ENCODE data around the gene ADO.

The ADO gene

GRCh38 chr10:62817766-62818425, 13.4 kb downstream of the ADO start:
- Histone ChIP-seq H3K4me1 (ENCODE audit: control insufficient read depth in 1 of 2, insufficient read depth in 2 of 2, low read length in 2 of 2) (peaks cover 25 to 31% of the 10 kb centered on the region in 2 donors), H3K27me3 (ENCODE audit: control insufficient read depth in 1 of 2, insufficient read depth in 2 of 2, low read length in 2 of 2) (peaks cover 47 to 53% of the 10 kb centered on the region in 2 donors), H3K9me3 (ENCODE audit: control insufficient read depth in 1 of 2, low read length in 2 of 2) (no peaks in the 10 kb centered on the region), H3K27ac (ENCODE audit: low read depth, low read length) (no peak overlapping the region), H3K4me3 (ENCODE audit: low read depth in 1 of 2, low read length in 2 of 2) (peak overlapping the region; percentile 76 to 81), H3K36me3 (ENCODE audit: control insufficient read depth in 1 of 2, insufficient read depth in 2 of 2, low read length in 2 of 2) (no peaks in the 10 kb centered on the region), H3K9ac (ENCODE audit: low read depth in 1 of 2, low read length in 2 of 2) (peak overlapping the region; percentile 60 to 79)

GRCh38 chr10:62818426-62819011, 14.0 kb downstream of the ADO start:
- Histone ChIP-seq H3K9me3 (ENCODE audit: control insufficient read depth in 1 of 2, low read length in 2 of 2) (no peaks in the 10 kb centered on the region), H3K27me3 (ENCODE audit: control insufficient read depth in 1 of 2, insufficient read depth in 2 of 2, low read length in 2 of 2) (peaks cover 47 to 53% of the 10 kb centered on the region in 2 donors), H3K4me3 (ENCODE audit: low read depth in 1 of 2, low read length in 2 of 2) (peak overlapping the region; percentile 76 to 81), H3K27ac (ENCODE audit: low read depth, low read length) (no peak overlapping the region), H3K36me3 (ENCODE audit: control insufficient read depth in 1 of 2, insufficient read depth in 2 of 2, low read length in 2 of 2) (no peaks in the 10 kb centered on the region), H3K4me1 (ENCODE audit: control insufficient read depth in 1 of 2, insufficient read depth in 2 of 2, low read length in 2 of 2) (peaks cover 25 to 31% of the 10 kb centered on the region in 2 donors), H3K9ac (ENCODE audit: low read depth in 1 of 2, low read length in 2 of 2) (no peak overlapping the region)

GRCh38 chr10:62819141-62819920, 14.8 kb downstream of the ADO start:
- Histone ChIP-seq H3K9ac (ENCODE audit: low read depth in 1 of 2, low read length in 2 of 2) (no peak overlapping the region), H3K36me3 (ENCODE audit: control insufficient read depth in 1 of 2, insufficient read depth in 2 of 2, low read length in 2 of 2) (no peaks in the 10 kb centered on the region), H3K27ac (ENCODE audit: low read depth, low read length) (no peak overlapping the region), H3K9me3 (ENCODE audit: control insufficient read depth in 1 of 2, low read length in 2 of 2) (no peaks in the 10 kb centered on the region), H3K27me3 (ENCODE audit: control insufficient read depth in 1 of 2, insufficient read depth in 2 of 2, low read length in 2 of 2) (peaks cover 41 to 48% of the 10 kb centered on the region in 2 donors), H3K4me1 (ENCODE audit: control insufficient read depth in 1 of 2, insufficient read depth in 2 of 2, low read length in 2 of 2) (peaks cover 25 to 27% of the 10 kb centered on the region in 2 donors), H3K4me3 (ENCODE audit: low read depth in 1 of 2, low read length in 2 of 2) (no peak overlapping the region)

- no peak overlapping the region for H3K4me3 ChIP-seq (ENCODE audit: low read depth in 1 of 2, low read length in 2 of 2)
- H3K9me3 ChIP-seq (ENCODE audit: control insufficient read depth in 1 of 2, low read length in 2 of 2): no peaks in the 10 kb centered on the region
- H3K27ac ChIP-seq (ENCODE audit: low read depth, low read length): no peak overlapping the region
- peaks cover 29 to 36% of the 10 kb centered on the region in 2 donors for H3K27me3 ChIP-seq (ENCODE audit: control insufficient read depth in 1 of 2, insufficient read depth in 2 of 2, low read length in 2 of 2)
- H3K4me1 ChIP-seq (ENCODE audit: control insufficient read depth in 1 of 2, insufficient read depth in 2 of 2, low read length in 2 of 2): peaks cover 14 to 16% of the 10 kb centered on the region in 2 donors
- H3K36me3 ChIP-seq (ENCODE audit: control insufficient read depth in 1 of 2, insufficient read depth in 2 of 2, low read length in 2 of 2): no peaks in the 10 kb centered on the region
- H3K9ac ChIP-seq (ENCODE audit: low read depth in 1 of 2, low read length in 2 of 2): no peak overlapping the region
Observed at GRCh38 chr10:62820586-62820985, 16.1 kb downstream of the ADO start.

GRCh38 chr10:62826273-62826672, 21.8 kb downstream of the ADO start:
- Histone ChIP-seq H3K36me3 (ENCODE audit: control insufficient read depth in 1 of 2, insufficient read depth in 2 of 2, low read length in 2 of 2) (no peaks in the 10 kb centered on the region), H3K4me1 (ENCODE audit: control insufficient read depth in 1 of 2, insufficient read depth in 2 of 2, low read length in 2 of 2) (no peaks in the 10 kb centered on the region), H3K27me3 (ENCODE audit: control insufficient read depth in 1 of 2, insufficient read depth in 2 of 2, low read length in 2 of 2) (no peaks in the 10 kb centered on the region), H3K9me3 (ENCODE audit: control insufficient read depth in 1 of 2, low read length in 2 of 2) (no peaks in the 10 kb centered on the region), H3K4me3 (ENCODE audit: low read depth in 1 of 2, low read length in 2 of 2) (no peak overlapping the region), H3K27ac (ENCODE audit: low read depth, low read length) (no peak overlapping the region), H3K9ac (ENCODE audit: low read depth in 1 of 2, low read length in 2 of 2) (no peak overlapping the region)

GRCh38 chr10:62829622-62830021, 25.1 kb downstream of the ADO start:
- Histone ChIP-seq H3K27me3 (ENCODE audit: control insufficient read depth in 1 of 2, insufficient read depth in 2 of 2, low read length in 2 of 2) (no peaks in the 10 kb centered on the region), H3K9ac (ENCODE audit: low read depth in 1 of 2, low read length in 2 of 2) (no peak overlapping the region), H3K27ac (ENCODE audit: low read depth, low read length) (no peak overlapping the region), H3K36me3 (ENCODE audit: control insufficient read depth in 1 of 2, insufficient read depth in 2 of 2, low read length in 2 of 2) (no peaks in the 10 kb centered on the region), H3K4me3 (ENCODE audit: low read depth in 1 of 2, low read length in 2 of 2) (no peak overlapping the region), H3K9me3 (ENCODE audit: control insufficient read depth in 1 of 2, low read length in 2 of 2) (no peaks in the 10 kb centered on the region), H3K4me1 (ENCODE audit: control insufficient read depth in 1 of 2, insufficient read depth in 2 of 2, low read length in 2 of 2) (no peaks in the 10 kb centered on the region)

GRCh38 chr10:62830679-62831078, 26.2 kb downstream of the ADO start:
- no peak overlapping the region for H3K27ac ChIP-seq (ENCODE audit: low read depth, low read length)
- no peak overlapping the region for H3K4me3 ChIP-seq (ENCODE audit: low read depth in 1 of 2, low read length in 2 of 2)
- H3K36me3 ChIP-seq (ENCODE audit: control insufficient read depth in 1 of 2, insufficient read depth in 2 of 2, low read length in 2 of 2): no peaks in the 10 kb centered on the region
- H3K4me1 ChIP-seq (ENCODE audit: control insufficient read depth in 1 of 2, insufficient read depth in 2 of 2, low read length in 2 of 2): no peaks in the 10 kb centered on the region
- H3K9ac ChIP-seq (ENCODE audit: low read depth in 1 of 2, low read length in 2 of 2): no peak overlapping the region
- no peaks in the 10 kb centered on the region for H3K9me3 ChIP-seq (ENCODE audit: control insufficient read depth in 1 of 2, low read length in 2 of 2)
- H3K27me3 ChIP-seq (ENCODE audit: control insufficient read depth in 1 of 2, insufficient read depth in 2 of 2, low read length in 2 of 2): no peaks in the 10 kb centered on the region

GRCh38 chr10:62831346-62831745, 26.8 kb downstream of the ADO start:
- no peak overlapping the region for H3K9ac ChIP-seq (ENCODE audit: low read depth in 1 of 2, low read length in 2 of 2)
- no peaks in the 10 kb centered on the region for H3K27me3 ChIP-seq (ENCODE audit: control insufficient read depth in 1 of 2, insufficient read depth in 2 of 2, low read length in 2 of 2)
- H3K4me3 ChIP-seq (ENCODE audit: low read depth in 1 of 2, low read length in 2 of 2): no peak overlapping the region
- H3K27ac ChIP-seq (ENCODE audit: low read depth, low read length): no peak overlapping the region
- no peaks in the 10 kb centered on the region for H3K4me1 ChIP-seq (ENCODE audit: control insufficient read depth in 1 of 2, insufficient read depth in 2 of 2, low read length in 2 of 2)
- H3K9me3 ChIP-seq (ENCODE audit: control insufficient read depth in 1 of 2, low read length in 2 of 2): no peaks in the 10 kb centered on the region
- H3K36me3 ChIP-seq (ENCODE audit: control insufficient read depth in 1 of 2, insufficient read depth in 2 of 2, low read length in 2 of 2): no peaks in the 10 kb centered on the region

GRCh38 chr10:62839590-62839989, 35.1 kb downstream of the ADO start:
- Histone ChIP-seq H3K9me3 (ENCODE audit: control insufficient read depth in 1 of 2, low read length in 2 of 2) (no peaks in the 10 kb centered on the region), H3K36me3 (ENCODE audit: control insufficient read depth in 1 of 2, insufficient read depth in 2 of 2, low read length in 2 of 2) (no peaks in the 10 kb centered on the region), H3K4me1 (ENCODE audit: control insufficient read depth in 1 of 2, insufficient read depth in 2 of 2, low read length in 2 of 2) (no peaks in the 10 kb centered on the region), H3K27ac (ENCODE audit: low read depth, low read length) (no peak overlapping the region), H3K4me3 (ENCODE audit: low read depth in 1 of 2, low read length in 2 of 2) (no peak overlapping the region), H3K27me3 (ENCODE audit: control insufficient read depth in 1 of 2, insufficient read depth in 2 of 2, low read length in 2 of 2) (no peaks in the 10 kb centered on the region), H3K9ac (ENCODE audit: low read depth in 1 of 2, low read length in 2 of 2) (no peak overlapping the region)

- Histone ChIP-seq H3K4me3 (ENCODE audit: low read depth in 1 of 2, low read length in 2 of 2) (no peak overlapping the region), H3K9ac (ENCODE audit: low read depth in 1 of 2, low read length in 2 of 2) (no peak overlapping the region), H3K27ac (ENCODE audit: low read depth, low read length) (no peak overlapping the region), H3K4me1 (ENCODE audit: control insufficient read depth in 1 of 2, insufficient read depth in 2 of 2, low read length in 2 of 2) (no peaks in the 10 kb centered on the region), H3K9me3 (ENCODE audit: control insufficient read depth in 1 of 2, low read length in 2 of 2) (peaks cover 0 to 6% of the 10 kb centered on the region in 2 donors), H3K36me3 (ENCODE audit: control insufficient read depth in 1 of 2, insufficient read depth in 2 of 2, low read length in 2 of 2) (no peaks in the 10 kb centered on the region), H3K27me3 (ENCODE audit: control insufficient read depth in 1 of 2, insufficient read depth in 2 of 2, low read length in 2 of 2) (no peaks in the 10 kb centered on the region)
Observed at GRCh38 chr10:62842983-62843382, 38.5 kb downstream of the ADO start.

Data from duodenal mucosa (tissue), 2 donors.